H1 (cell line): ENCODE data around the gene STX2.

ENCODE experiments used
- POLR2A ChIP-seq, 2 experiments: IDR thresholded peaks; 1 replicate in 1 of 2; 2 replicates in 1 of 2; pipeline ENCODE4 v1.6.1; 2011; ENCODE audit warnings: low read depth in 2 of 2, low read length in 2 of 2, mild to moderate bottlenecking in 2 of 2; ENCODE audit errors: control extremely low read depth in 1 of 2
- SP1 ChIP-seq: IDR thresholded peaks from 2 replicates; pipeline ENCODE4 v1.6.1; 2011; ENCODE audit warnings: low read depth, low read length
- ZNF274 ChIP-seq: IDR thresholded peaks from 2 replicates; pipeline ENCODE4 v1.7.0; 2012; ENCODE audit warnings: low read length, borderline replicate concordance; ENCODE audit errors: extremely low read depth
- TF ChIP-seq, protein P1 (sequence below), 3 experiments: IDR thresholded peaks; 1 replicate in 2 of 3; 2 replicates in 1 of 3; pipeline versions ENCODE4 v1.5.1 to v1.6.1; 2011; ENCODE audit warnings: low read length in 3 of 3, mild to moderate bottlenecking in 3 of 3, inconsistent platforms in 2 of 3, low read depth in 1 of 3, moderate library complexity in 1 of 3; ENCODE audit not compliant: insufficient read depth in 1 of 3; ENCODE audit errors: control extremely low read depth in 1 of 3

DNA sequence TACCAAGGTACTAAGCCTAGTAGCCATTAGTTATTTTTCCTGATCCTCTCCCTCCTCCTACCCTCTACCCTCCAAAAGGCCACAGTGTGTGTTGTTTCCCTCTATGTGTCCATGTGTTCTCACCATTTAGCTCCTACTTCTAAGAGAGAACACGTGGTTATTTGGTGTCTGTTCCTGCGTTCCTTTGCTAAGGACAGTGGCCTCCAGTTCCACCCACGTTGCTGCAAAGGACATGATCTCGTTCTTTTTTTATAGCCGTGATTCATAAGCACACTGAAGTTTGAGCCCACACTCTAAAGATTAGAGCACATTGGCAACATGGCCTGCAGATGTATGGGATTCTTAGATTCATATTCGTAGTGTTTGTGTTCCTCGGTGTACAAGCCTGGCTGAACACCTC lies 8.1 kb upstream of the STX2 start:
- TF ChIP-seq, protein P1, sequence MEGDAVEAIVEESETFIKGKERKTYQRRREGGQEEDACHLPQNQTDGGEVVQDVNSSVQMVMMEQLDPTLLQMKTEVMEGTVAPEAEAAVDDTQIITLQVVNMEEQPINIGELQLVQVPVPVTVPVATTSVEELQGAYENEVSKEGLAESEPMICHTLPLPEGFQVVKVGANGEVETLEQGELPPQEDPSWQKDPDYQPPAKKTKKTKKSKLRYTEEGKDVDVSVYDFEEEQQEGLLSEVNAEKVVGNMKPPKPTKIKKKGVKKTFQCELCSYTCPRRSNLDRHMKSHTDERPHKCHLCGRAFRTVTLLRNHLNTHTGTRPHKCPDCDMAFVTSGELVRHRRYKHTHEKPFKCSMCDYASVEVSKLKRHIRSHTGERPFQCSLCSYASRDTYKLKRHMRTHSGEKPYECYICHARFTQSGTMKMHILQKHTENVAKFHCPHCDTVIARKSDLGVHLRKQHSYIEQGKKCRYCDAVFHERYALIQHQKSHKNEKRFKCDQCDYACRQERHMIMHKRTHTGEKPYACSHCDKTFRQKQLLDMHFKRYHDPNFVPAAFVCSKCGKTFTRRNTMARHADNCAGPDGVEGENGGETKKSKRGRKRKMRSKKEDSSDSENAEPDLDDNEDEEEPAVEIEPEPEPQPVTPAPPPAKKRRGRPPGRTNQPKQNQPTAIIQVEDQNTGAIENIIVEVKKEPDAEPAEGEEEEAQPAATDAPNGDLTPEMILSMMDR (IDR thresholded peaks at IDR 0.05; ENCODE audit: control extremely low read depth in 1 of 3, insufficient read depth in 1 of 3, low read depth in 1 of 3, low read length in 3 of 3), result no peak
- TF ChIP-seq SP1, result no peak
- TF ChIP-seq POLR2A (IDR thresholded peaks at IDR 0.05; ENCODE audit: control extremely low read depth in 1 of 2, low read depth in 2 of 2, low read length in 2 of 2), result no peak
- TF ChIP-seq ZNF274, result no peak
